Thoracic aorta (tissue), 2 donors: ENCODE data around the gene ROS1. TPM values are rescaled to one million over a fixed set of nuclear protein-coding genes. Genes with fewer than 3 reads are reported as not detected.

ENCODE experiments used
- ATAC-seq: fragments of 150-250 bp; one replicate; pipeline ENCODE4 v1.8.0; 2017; ENCODE audit warnings: low read depth; ENCODE audit not compliant: insufficient number of reproducible peaks, low FRiP score
- DNase-seq: peaks from one replicate; pipeline ENCODE4 v3.0.0-alpha.2; 2020; ENCODE audit warnings: low spot score
- H3K27ac ChIP-seq, 2 donors: fragments of 200-600 bp; sonication (generic); 1 replicate in 1 of 2; 2 replicates in 1 of 2; pipeline ENCODE4 v1.5.1; 2016; ENCODE audit warnings: mild to moderate bottlenecking in 2 of 2, moderate library complexity in 2 of 2
- H3K27me3 ChIP-seq: fragments of 200-600 bp; sonication (generic); replicated peaks from 2 replicates; pipeline ENCODE4 v1.6.0; 2016; ENCODE audit warnings: mild to moderate bottlenecking; ENCODE audit not compliant: insufficient read depth
- H3K36me3 ChIP-seq: fragments of 200-600 bp; sonication (generic); one replicate; pipeline ENCODE4 v1.5.1; 2016
- H3K4me1 ChIP-seq, 2 donors: fragments of 200-600 bp; sonication (generic); 1 replicate in 1 of 2; 2 replicates in 1 of 2; pipeline versions ENCODE4 v1.5.1 to v1.6.0; 2016; ENCODE audit warnings: low read depth in 2 of 2, mild to moderate bottlenecking in 1 of 2; ENCODE audit not compliant: control insufficient read depth in 1 of 2
- H3K4me3 ChIP-seq: fragments of 200-600 bp; sonication (generic); 2 replicates; pipeline ENCODE4 v1.5.1; 2016; ENCODE audit warnings: mild to moderate bottlenecking
- H3K9me3 ChIP-seq: fragments of 200-600 bp; sonication (generic); 2 replicates; pipeline ENCODE4 v1.5.1; 2016
- total RNA-seq, 2 donors: library from RNA; depleted of rRNA; stranded (reverse); fragments of >200 nt; gene quantifications; one replicate each; pipeline versions ENCODE4 v1.1.0 to v1.2.3, GENCODE V29; 2016
- TF ChIP-seq, protein P1 (sequence below): fragments of 200-600 bp; sonication (generic); IDR thresholded peaks from one replicate; pipeline ENCODE4 v1.5.1; 2019; ENCODE audit warnings: antibody characterized with exemption

ROS1 gene
- total RNA-seq, 2 donors from 2014 or later, result not detected

- Histone ChIP-seq H3K9me3 (no peaks in the 10 kb centered on the region), H3K36me3 (no peaks in the 10 kb centered on the region), H3K4me3 (no peak overlapping the region), H3K4me1 (no peaks in the 10 kb centered on the region), H3K27me3 (no peaks in the 10 kb centered on the region), H3K27ac (no peak overlapping the region)
- no peak for DNase-seq
- ATAC-seq, result no peak
- TF ChIP-seq, protein P1, sequence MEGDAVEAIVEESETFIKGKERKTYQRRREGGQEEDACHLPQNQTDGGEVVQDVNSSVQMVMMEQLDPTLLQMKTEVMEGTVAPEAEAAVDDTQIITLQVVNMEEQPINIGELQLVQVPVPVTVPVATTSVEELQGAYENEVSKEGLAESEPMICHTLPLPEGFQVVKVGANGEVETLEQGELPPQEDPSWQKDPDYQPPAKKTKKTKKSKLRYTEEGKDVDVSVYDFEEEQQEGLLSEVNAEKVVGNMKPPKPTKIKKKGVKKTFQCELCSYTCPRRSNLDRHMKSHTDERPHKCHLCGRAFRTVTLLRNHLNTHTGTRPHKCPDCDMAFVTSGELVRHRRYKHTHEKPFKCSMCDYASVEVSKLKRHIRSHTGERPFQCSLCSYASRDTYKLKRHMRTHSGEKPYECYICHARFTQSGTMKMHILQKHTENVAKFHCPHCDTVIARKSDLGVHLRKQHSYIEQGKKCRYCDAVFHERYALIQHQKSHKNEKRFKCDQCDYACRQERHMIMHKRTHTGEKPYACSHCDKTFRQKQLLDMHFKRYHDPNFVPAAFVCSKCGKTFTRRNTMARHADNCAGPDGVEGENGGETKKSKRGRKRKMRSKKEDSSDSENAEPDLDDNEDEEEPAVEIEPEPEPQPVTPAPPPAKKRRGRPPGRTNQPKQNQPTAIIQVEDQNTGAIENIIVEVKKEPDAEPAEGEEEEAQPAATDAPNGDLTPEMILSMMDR, result no peak
Observed at GRCh38 chr6:117371492-117371891, 54.2 kb downstream of the ROS1 start.

- Histone ChIP-seq H3K27me3 (no peaks in the 10 kb centered on the region), H3K9me3 (no peaks in the 10 kb centered on the region), H3K36me3 (no peaks in the 10 kb centered on the region), H3K4me1 (no peaks in the 10 kb centered on the region), H3K27ac (no peak overlapping the region), H3K4me3 (no peak overlapping the region)
- ATAC-seq (no peak), DNase-seq (no peak)
- TF ChIP-seq, protein P1, result no peak
Observed at GRCh38 chr6:117359581-117359980, 66.2 kb downstream of the ROS1 start.

GRCh38 chr6:117354671-117355070, 71.1 kb downstream of the ROS1 start:
- H3K27ac ChIP-seq, result no peak overlapping the region
- H3K4me1 ChIP-seq, result no peaks in the 10 kb centered on the region
- H3K9me3 ChIP-seq, result no peaks in the 10 kb centered on the region
- H3K4me3 ChIP-seq, result no peak overlapping the region
- ATAC-seq (no peak), DNase-seq (no peak)
- H3K36me3 ChIP-seq, result no peaks in the 10 kb centered on the region
- no peaks in the 10 kb centered on the region for H3K27me3 ChIP-seq
- TF ChIP-seq, protein P1, result no peak

DNA sequence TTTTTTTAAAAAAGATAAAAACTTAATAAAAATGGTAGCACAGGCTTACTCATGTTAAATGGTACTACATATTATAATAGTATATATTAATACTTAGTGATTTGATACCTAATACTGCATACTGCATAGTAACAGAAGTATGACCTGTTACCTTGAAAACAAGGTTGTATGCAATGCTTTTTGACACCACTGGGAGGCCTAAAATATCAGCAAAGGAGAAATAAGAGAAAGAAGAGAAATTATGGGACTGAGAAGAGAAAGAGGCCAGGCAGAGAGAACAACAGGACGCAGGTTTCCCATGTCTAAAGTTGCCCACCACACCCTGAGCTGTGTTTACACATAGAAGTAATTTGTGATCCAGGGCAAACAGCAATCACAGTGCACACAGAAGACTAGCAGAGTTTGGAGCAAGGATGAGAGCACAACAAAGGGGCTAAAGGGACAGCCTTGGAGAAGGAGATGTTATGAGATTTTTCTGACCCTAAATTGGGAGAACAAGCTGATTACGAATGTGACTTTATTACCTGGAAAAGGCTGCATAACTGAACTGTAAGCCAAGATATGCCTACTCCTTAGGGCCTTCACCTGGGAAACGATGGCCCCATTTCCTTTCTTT, 73.2 kb downstream of the ROS1 start:
- Histone ChIP-seq H3K9me3 (no peaks in the 10 kb centered on the region), H3K4me1 (no peaks in the 10 kb centered on the region), H3K27me3 (no peaks in the 10 kb centered on the region), H3K27ac (no peak overlapping the region), H3K4me3 (no peak overlapping the region), H3K36me3 (no peaks in the 10 kb centered on the region)
- DNase-seq (no peak), ATAC-seq (no peak)
- TF ChIP-seq, protein P1, result peak; percentile 22

DNA sequence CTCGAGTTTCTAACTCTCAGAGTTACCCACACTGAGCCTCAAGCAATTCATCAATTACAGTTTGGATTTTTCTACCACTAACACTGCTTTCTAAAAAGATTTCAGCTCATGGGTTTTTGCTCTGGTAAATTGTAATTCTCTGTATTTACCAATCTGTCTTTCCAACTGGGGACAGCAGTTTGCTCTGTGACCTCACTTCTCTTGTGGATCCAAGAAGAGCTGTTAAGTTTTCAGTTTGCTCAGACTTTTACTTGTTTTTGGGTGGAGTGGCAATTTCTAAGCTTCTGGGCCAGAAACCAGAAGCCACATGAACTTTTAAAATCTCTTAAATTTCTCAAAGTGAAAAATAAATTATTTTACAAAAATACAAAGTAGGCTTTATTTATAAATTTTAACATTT, 74.2 kb downstream of the ROS1 start:
- Histone ChIP-seq H3K36me3 (no peaks in the 10 kb centered on the region), H3K9me3 (no peaks in the 10 kb centered on the region), H3K4me1 (no peaks in the 10 kb centered on the region), H3K4me3 (no peak overlapping the region), H3K27ac (no peak overlapping the region), H3K27me3 (no peaks in the 10 kb centered on the region)
- ATAC-seq, result no peak
- DNase-seq, result no peak
- TF ChIP-seq, protein P1, result no peak
